ENCODE measurements around the gene GGPS1.

DNA sequence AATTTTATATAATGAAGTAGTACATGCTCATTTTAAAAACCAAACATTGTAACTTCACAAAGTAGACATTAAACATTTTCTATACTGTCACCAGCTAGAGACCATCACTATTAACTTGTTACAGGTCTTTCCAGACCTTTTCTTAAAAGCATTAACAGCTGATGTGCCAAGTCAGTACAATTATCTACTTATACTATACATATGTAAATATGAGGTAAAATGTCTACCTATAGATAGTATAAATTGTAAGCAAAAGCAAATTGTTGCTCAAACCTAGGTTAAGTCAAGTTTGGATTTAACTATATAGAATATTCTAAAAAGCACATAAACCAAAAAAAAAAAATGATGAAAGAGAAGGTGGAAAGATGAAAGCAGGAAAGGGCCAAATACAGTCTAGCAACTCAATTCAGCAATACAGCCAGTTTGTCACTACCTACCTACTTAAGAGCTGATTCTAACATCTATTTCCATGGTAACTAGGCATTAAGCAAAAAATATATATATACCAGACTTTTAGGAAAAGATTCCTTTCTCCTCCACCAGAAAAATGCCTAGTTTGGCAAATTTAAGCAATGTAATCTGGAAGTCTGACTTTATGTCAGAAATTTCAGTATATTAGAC is 34.9 kb upstream of the GGPS1 start:
- TF ChIP-seq, protein P1, sequence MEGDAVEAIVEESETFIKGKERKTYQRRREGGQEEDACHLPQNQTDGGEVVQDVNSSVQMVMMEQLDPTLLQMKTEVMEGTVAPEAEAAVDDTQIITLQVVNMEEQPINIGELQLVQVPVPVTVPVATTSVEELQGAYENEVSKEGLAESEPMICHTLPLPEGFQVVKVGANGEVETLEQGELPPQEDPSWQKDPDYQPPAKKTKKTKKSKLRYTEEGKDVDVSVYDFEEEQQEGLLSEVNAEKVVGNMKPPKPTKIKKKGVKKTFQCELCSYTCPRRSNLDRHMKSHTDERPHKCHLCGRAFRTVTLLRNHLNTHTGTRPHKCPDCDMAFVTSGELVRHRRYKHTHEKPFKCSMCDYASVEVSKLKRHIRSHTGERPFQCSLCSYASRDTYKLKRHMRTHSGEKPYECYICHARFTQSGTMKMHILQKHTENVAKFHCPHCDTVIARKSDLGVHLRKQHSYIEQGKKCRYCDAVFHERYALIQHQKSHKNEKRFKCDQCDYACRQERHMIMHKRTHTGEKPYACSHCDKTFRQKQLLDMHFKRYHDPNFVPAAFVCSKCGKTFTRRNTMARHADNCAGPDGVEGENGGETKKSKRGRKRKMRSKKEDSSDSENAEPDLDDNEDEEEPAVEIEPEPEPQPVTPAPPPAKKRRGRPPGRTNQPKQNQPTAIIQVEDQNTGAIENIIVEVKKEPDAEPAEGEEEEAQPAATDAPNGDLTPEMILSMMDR (IDR thresholded peaks at IDR 0.05), result no peak
- TF ChIP-seq POLR2A (IDR thresholded peaks at IDR 0.05), result no peak
